NCI-H748 (cell line): Measurements from ENCODE around the gene KLC3.

Source experiments
- DNase-seq: peaks from one replicate; lab custom pipeline; 2025; ENCODE audit not compliant: unreplicated experiment; lab: John Stamatoyannopoulos, UW

Gene KLC3

DNA sequence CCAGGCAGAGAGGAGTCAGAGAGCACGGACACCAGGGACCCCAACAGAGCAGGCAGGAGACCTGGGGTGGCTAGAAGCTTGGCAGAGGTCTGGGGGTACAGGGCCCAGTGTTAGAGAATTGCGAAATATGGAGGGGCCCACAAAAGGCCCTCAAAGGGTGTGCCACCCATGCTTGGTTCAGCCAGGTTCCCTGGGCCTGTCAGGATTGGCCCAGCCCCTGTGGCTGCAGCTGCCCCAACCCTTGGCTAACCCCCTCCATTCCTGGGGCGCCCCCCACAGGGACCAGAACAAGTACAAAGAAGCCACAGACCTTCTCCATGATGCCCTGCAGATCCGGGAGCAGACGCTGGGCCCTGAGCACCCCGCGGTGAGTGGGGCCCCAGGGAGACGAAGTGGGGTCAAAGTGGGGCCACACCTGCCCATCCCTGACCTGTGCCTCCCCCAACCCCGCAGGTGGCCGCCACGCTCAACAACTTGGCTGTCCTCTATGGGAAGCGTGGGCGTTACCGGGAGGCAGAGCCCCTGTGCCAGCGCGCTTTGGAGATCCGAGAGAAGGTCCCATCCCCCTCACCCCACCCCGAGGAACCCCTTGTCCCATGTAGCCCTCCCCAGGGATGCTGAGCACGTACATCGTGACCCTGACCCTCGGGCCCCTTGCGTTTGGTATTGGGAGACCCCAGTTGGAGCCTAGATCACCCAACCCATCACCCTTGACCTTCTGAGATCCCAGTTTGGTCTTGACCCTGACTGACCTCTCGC is 8.0 kb downstream of the KLC3 start:
- DNase-seq = no peak

DNA sequence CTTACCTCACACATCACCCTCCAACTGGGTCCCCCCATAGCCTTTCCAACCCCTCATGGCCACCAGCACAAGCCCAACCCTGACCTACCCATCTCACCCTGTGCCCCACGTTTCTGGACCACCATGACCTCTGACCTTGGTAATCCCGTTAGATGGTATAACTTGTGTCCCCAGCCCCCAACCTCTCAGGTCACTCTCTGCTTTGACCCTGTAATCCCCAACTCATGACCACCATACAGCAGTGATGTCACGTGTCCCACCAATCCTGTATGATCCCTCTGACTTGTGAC is 8.5 kb downstream of the KLC3 start:
- no peak for DNase-seq

DNA sequence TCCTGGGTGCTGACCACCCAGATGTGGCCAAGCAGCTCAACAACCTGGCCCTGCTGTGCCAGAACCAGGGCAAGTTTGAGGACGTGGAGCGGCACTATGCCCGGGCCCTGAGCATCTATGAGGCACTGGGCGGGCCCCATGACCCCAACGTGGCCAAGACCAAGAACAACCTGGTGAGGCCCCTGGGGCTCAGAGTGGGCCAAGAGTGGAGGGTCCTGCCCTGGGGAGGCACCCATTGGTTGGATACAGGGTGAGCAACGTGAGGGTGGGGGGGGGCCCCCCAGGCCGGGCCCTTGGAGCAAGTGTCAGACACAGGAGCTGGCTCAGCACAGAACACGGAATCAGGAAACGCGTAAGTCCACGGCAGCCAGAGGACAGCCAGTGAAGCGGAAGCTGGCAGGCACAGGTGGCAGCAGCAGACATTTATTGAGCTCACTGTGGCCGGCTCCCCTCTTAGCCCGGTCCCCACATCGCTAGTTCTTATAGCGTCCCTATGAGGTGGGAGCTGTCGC is 8.9 kb downstream of the KLC3 start:
- no peak for DNase-seq

DNA sequence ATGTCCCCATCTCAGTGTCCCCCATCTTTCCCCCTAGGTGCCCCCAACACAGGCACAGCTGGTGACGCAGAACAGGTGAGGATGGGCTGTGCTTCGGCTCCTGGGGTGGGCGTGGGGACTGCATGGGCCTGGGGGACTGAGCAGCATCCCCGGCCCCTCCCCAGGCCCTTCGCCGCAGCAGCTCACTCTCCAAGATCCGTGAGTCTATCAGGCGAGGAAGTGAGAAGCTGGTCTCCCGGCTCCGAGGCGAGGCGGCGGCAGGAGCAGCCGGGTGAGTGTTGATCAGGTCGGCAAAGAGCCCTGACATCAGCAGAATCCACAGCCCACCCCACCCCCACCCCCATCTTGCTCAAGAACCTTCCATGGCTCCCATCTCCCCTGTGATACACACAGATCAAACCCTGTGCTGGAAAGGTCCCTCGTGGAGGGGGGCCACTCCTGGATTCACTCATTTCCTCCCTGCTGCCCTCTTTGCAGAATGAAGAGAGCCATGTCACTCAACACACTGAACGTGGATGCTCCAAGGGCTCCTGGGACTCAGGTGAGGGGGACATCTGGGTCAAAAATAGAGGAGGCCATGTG is 10.0 kb downstream of the KLC3 start:
- no peak for DNase-seq

DNA sequence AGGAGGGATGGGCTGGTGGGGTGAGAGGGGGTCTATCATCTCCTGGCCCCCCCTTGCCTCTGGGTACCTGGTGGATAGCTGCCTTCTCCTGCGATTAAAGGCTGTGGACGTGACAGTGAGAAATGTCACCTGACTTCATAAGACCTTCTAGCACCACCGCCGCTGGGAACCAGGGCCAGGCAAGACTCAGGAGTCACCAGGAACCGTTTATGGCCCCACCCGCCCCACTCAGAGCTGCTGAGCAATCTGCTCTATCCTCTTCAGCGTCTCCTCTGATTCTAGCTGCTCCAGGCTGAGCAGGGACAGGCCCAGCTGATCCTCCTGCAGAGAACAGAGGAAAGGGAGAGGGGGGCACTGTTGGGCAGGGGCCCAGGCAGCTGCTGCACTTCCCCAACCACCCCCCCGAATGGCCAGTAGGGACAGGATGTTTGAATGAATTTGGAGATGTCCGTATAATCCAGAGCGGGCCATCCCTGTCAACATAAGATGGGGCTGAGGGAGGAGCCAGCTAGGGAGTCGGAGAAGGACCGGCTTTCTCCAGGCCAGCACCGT is 10.9 kb downstream of the KLC3 start:
- no peak for DNase-seq

DNA sequence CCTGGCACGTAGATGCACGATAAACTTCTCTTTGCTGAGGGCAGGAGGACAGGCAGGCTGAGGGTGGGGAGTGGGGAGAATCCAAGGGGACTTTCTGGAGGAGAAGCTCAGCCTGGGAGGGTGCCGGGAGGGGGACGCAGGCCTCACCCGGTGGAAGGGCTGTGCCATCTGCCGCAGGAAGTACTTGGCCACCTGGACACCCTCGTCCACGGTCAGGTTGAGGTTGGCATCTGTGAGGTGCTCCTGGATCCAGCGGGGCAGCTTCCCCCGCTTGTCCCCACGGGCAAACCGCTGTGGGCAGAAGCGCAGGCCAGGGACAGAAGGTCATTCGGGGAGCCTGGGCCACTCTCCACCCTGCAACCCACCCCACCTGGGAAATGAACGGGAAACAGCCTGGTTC is 11.5 kb downstream of the KLC3 start:
- no peak for DNase-seq

- no peak for DNase-seq
These were observed 11.9 kb downstream of the KLC3 start for GRCh38 chr19:45352471-45352870.

- no peak for DNase-seq
These were observed 12.6 kb downstream of the KLC3 start for GRCh38 chr19:45352914-45353796.

- DNase-seq = no peak
These were observed 13.8 kb downstream of the KLC3 start for GRCh38 chr19:45354241-45354842.

DNA sequence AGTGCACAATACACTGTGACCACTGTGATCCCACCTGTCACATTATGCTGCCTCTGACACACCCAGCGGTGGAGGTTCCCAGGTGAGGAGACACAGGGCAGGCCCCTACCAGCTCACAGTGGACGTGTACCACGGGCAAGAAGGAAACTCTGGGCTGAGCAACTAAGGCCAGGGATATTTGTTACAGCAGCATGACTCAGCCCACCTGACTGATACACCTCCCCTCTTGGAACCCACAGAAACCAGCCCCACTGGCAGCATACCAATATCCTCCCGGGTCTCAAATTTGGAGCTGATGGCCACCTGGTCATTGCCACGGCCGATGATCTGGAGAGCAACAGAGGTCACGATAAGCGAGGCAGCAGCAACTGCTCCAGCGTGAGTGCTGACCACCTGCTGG is 14.9 kb downstream of the KLC3 start:
- DNase-seq = no peak

DNA sequence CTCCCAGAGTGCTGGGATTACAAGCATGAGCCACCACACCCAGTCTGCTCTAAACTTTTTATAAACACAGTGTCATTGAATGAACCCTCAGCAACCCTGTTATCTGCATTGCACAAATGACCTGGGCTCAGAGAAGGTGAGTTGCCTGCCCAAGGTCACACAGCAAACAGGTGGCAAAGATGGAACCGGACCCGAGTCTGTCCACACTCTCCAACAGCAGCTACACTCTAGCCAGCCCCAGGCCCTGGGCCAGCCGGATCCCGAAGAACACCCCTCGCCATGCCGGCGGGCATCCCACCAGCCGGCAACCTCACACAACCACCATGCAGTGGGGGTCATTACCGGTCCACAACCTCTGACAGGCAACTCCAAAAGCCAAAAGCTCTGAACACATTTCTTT is 15.4 kb downstream of the KLC3 start:
- DNase-seq = no peak

DNA sequence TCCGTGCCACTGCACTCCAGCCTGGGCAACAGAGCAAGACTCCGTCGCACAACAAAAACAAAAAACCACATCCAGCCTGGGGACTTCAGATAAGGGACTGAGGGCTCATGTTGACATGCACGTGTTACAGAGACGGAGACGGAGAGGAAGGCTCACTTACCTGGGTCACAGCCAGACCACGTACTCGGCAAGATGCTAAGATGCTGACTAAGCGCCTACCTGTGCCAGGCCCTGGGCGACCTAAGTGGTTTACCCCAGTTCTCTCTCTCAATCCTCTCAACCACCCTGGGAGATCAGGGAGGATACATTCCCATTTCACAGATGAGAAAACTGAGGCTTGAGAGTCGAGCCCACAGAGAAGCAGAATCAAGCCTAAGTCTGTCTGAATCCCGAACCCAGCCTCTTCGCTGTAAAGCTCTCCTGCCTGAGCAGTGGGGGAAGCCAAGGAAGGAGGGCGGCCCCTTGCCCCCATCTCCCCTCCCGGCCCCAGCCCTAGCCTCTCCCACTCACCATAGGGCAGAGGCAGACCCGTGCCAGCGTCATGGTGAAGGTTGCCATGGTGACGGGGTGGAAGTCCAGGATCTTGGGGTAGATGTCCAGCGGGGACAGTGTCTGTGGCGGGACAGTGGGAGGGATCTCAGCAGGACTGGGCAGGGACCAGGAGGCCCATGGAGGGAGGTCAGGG is 16.4 kb downstream of the KLC3 start:
- DNase-seq = no peak

DNA sequence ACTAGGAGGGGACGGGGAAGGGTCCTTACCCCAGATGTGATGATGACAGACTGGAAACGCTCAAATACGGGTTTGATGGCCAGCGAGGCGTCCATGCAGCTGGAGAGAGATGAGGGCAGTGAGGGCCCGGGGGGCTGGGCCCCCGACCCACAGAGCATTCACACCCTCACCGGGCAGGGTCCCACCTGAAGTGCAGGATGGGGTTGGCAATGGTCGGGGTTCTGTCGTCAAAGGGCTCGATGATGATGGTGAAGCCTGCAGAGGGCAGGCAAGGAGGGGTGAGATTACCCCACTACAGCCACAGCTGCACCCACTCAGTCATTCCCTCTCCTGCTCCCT is 16.9 kb downstream of the KLC3 start:
- DNase-seq = no peak

DNA sequence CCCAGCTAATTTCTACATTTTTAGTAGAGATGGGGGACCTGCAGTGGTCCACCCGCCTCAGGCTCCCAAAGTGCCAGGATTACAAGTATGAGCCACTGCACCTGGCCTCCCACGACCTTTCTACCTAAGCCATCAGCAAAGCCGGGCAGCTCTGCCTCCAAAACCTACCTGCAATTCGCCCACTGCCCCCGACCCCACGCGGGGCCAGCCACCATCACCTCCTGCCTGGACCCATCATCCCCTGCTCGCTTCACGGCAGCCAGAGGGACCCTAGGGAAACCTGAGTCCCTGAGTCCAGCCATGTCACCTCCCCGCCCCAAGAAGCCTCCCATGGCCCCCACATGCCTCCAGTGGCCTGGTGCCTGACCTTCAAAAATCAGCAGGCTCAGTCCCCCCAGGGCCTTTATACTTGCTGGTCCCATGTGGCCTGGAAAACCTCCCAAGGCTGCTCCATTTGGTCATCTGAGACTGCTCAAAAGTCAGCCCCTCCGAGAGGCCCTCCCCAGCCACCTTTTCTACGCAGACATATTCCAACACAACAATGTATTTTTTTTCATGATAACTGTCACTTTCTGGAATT is 17.8 kb downstream of the KLC3 start:
- no peak for DNase-seq

- no peak for DNase-seq
These were observed 21.1 kb downstream of the KLC3 start for GRCh38 chr19:45361608-45362007.

GRCh38 chr19:45362291-45362690 is 21.7 kb downstream of the KLC3 start:
- DNase-seq = no peak

DNA sequence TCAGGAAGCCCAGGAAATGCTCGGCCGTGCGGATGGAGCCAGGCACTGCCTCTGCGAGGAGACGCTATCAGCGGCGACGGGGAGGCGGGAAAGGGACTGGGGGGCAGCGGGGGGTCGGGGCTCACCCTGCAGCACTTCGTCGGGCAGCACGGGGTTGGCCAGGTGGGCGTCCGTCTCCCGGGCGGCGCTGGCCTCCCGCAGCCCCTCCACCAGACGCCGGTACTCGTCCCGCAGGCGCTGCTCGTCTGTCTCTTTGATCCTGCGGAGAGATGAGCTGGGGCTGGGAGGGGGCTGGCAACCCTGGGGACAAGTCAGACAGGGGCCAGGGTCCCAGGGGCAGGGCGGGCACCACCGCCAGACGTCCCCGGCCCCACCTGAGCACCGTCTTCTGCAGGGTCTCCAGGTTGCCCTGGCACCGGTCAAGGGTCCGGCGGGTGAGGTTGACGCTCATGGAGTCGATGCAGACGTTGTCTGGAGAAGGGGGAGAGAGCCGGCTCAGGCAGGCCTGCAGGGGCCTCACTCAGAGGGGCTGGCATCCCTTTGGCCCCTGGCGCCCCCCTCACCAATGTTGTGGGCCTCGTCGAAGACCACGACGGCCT is 23.4 kb downstream of the KLC3 start:
- no peak for DNase-seq

- no peak for DNase-seq
These were observed 24.1 kb downstream of the KLC3 start for GRCh38 chr19:45364696-45365095.

GRCh38 chr19:45368127-45368526 is 27.6 kb downstream of the KLC3 start:
- no peak for DNase-seq

DNA sequence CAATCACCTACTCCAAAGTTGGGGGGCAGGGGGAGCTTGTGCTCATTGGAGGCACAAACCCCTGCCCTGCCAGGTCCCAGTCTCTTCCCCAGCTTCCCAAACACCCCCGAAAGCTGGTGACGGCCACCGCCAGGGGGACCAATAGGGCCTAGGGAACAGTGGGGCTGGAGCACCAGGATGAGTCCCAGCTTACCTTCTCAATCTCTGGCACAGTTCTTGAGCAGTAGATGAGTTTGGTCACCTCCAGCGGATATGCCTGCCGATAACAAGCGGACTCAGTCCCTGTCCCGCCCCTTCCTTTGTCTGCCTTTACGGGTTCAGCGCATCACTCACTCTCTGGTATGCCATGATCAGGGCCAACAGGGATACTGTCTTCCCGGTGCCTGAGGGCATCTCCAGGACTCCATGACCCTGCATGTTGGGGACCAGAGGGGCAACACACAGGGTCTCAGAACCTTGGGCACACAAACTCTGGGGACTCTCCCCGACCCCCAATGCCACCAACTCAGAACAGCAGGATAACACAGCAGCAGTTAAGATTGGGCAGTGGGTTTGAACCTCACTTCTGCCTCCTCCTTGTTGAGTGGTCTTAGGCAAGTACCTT is 28.3 kb downstream of the KLC3 start:
- DNase-seq = no peak
